Fibroblast of lung (primary cell): ENCODE results near the gene CCDC78. TPM values are rescaled to one million over a fixed set of nuclear protein-coding genes. Genes with fewer than 3 reads are reported as not detected.

Experiments used
- DNase-seq, 2 donors: peaks; one replicate each; pipeline versions ENCODE4 v3.0.0 to v3.0.0-alpha.2; 2010; ENCODE audit warnings: low read depth in 2 of 2
- H2AFZ ChIP-seq: 2 replicates; pipeline ENCODE4 v1.5.1; 2012; ENCODE audit warnings: low read length, control low read depth, inconsistent platforms
- H3K27ac ChIP-seq: 2 replicates; pipeline ENCODE4 v1.5.1; 2011; ENCODE audit warnings: low read length, control low read depth; ENCODE audit not compliant: insufficient read depth
- H3K27me3 ChIP-seq: 2 replicates; pipeline ENCODE4 v1.5.1; 2011; ENCODE audit warnings: mild to moderate bottlenecking, low read length; ENCODE audit not compliant: control insufficient read depth, insufficient read depth
- H3K36me3 ChIP-seq: 2 replicates; pipeline ENCODE4 v1.5.1; 2011; ENCODE audit warnings: low read length; ENCODE audit not compliant: control insufficient read depth, insufficient read depth
- H3K4me1 ChIP-seq: 2 replicates; pipeline ENCODE4 v1.5.1; 2011; ENCODE audit warnings: low read length; ENCODE audit not compliant: control insufficient read depth, insufficient read depth; ENCODE audit errors: extremely low read depth
- H3K4me2 ChIP-seq: 2 replicates; pipeline ENCODE4 v1.5.1; 2011; ENCODE audit warnings: low read length, control low read depth; ENCODE audit not compliant: insufficient read depth; ENCODE audit errors: extremely low read depth
- H3K4me3 ChIP-seq, 4 experiments: fragments of 200-600 bp in 1 of 4; sonication (generic) in 1 of 4; replicated peaks in 1 of 4; 2 replicates each; pipeline ENCODE4 v1.5.1; 2011 to 2016; ENCODE audit warnings: low read length in 4 of 4, low read depth in 3 of 4, mild to moderate bottlenecking in 3 of 4, control low read depth in 2 of 4, inconsistent platforms in 1 of 4, mixed read lengths in 1 of 4; ENCODE audit not compliant: insufficient read depth in 1 of 4; ENCODE audit errors: control extremely low read depth in 1 of 4
- H3K79me2 ChIP-seq: 2 replicates; pipeline ENCODE4 v1.5.1; 2012; ENCODE audit warnings: mild to moderate bottlenecking, low read length, inconsistent platforms; ENCODE audit not compliant: control insufficient read depth, insufficient read depth
- H3K9ac ChIP-seq: 2 replicates; pipeline ENCODE4 v1.5.1; 2011; ENCODE audit warnings: mild to moderate bottlenecking, low read length, control low read depth; ENCODE audit not compliant: insufficient read depth
- H3K9me3 ChIP-seq: 2 replicates; pipeline ENCODE4 v1.5.1; 2012; ENCODE audit warnings: low read depth, low read length; ENCODE audit not compliant: control insufficient read depth, insufficient read depth
- H4K20me1 ChIP-seq: 2 replicates; pipeline ENCODE4 v1.5.1; 2011; ENCODE audit warnings: low read length; ENCODE audit not compliant: control insufficient read depth, insufficient read depth; ENCODE audit errors: extremely low read depth
- EZH2 ChIP-seq: IDR thresholded peaks from 2 replicates; pipeline ENCODE4 v1.5.1; 2012; ENCODE audit warnings: low read length, control low read depth, mild to moderate bottlenecking; ENCODE audit errors: missing control alignments
- polyA plus RNA-seq, 2 donors: library from polyadenylated mRNA; depleted of rRNA in 1 of 2; stranded (reverse) in 1 of 2; unstranded in 1 of 2; fragments of >200 nt; gene quantifications; 2 replicates each; pipeline ENCODE4 v1.2.1, GENCODE V29; 2011 to 2012; ENCODE audit warnings: missing spikeins in 1 of 2
- total RNA-seq: library from RNA; depleted of rRNA; stranded (reverse); fragments of >200 nt; gene quantifications from 2 replicates; pipeline ENCODE4 v1.2.1, GENCODE V29; 2014
- TF ChIP-seq, protein P1 (sequence below), 2 donors: IDR thresholded peaks in 1 of 2; conservative IDR thresholded peaks in 1 of 2; 1 replicate in 1 of 2; 2 replicates in 1 of 2; pipeline ENCODE4 v1.5.1; 2011 to 2012; ENCODE audit warnings: low read length in 2 of 2, control low read depth in 1 of 2, inconsistent platforms in 1 of 2, low read depth in 1 of 2, mild to moderate bottlenecking in 1 of 2

Gene CCDC78
- total and polyA plus RNA-seq, 2 donors (not counting 1 experiment from before 2014, with no cell fraction given) = 0.50 to 1.8 TPM

DNA sequence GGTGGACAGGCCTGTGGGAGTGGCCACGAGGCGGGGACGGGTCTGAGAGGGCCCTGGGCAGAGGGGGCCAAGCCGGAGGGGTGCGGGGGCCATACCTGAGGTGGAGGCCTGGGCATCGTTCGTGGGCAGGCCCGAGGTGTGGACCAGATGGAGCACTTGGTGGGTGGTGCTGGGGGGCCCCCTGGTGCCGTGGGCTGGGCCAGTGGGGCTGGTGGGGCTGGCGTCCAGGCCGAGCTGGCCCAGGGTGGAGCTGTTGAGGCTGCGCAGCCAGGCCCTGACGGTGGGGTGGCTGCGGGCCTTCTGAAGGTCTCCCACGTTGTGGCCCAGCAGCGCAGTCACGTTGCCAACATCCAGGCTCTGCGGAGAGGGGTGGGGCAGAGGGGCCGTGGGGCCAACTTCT is 43.7 kb upstream of the CCDC78 start:
- Histone ChIP-seq H3K9me3 (no peaks in the 10 kb centered on the region), H3K27me3 (no peaks in the 10 kb centered on the region), H2AFZ (no peak overlapping the region), H3K4me1 (no peaks in the 10 kb centered on the region), H3K79me2 (no peaks in the 10 kb centered on the region), H3K4me2 (no peak overlapping the region), H3K27ac (no peak overlapping the region), H3K9ac (no peak overlapping the region), H3K36me3 (no peaks in the 10 kb centered on the region), H4K20me1 (no peaks in the 10 kb centered on the region), H3K4me3 (no peak overlapping the region)
- TF ChIP-seq EZH2 = no peak
- TF ChIP-seq, protein P1, sequence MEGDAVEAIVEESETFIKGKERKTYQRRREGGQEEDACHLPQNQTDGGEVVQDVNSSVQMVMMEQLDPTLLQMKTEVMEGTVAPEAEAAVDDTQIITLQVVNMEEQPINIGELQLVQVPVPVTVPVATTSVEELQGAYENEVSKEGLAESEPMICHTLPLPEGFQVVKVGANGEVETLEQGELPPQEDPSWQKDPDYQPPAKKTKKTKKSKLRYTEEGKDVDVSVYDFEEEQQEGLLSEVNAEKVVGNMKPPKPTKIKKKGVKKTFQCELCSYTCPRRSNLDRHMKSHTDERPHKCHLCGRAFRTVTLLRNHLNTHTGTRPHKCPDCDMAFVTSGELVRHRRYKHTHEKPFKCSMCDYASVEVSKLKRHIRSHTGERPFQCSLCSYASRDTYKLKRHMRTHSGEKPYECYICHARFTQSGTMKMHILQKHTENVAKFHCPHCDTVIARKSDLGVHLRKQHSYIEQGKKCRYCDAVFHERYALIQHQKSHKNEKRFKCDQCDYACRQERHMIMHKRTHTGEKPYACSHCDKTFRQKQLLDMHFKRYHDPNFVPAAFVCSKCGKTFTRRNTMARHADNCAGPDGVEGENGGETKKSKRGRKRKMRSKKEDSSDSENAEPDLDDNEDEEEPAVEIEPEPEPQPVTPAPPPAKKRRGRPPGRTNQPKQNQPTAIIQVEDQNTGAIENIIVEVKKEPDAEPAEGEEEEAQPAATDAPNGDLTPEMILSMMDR (conservative IDR thresholded peaks at IDR 0.05 in 1 of 2, IDR thresholded peaks at IDR 0.05 in 1 of 2; ENCODE audit: low read depth in 1 of 2, low read length in 2 of 2) = no peak
- DNase-seq = no peak

DNA sequence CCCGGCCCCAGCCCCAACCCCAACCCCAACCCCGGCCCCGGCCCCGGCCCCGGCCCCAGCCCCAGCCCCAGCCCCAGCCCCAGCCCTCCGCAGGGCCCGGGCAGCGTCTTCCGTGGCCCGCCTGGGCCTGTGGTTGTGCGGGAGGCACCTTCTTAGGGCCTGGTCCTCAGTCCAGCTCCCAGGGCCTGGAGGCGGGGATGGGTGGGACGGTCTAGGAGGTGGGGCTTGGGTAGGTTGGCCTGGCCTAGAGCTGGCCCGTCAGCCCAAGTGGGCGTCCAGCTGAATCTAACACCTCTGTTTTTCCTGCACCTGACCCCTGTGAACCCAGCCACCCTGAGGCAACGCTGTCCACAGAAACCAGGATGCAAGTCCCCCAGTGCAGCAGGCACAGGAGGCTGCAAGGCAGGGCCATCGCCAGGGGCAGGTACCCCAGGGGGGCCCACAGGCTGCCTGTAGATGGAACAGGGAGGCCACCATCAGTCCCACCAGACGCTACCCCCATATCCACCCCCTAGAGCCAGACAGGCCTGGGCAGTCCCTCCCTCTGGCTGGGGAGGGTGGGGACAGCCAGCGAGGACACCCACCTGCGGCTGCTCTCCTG is 43.0 kb upstream of the CCDC78 start:
- no peak for DNase-seq
- Histone ChIP-seq H3K27me3 (no peaks in the 10 kb centered on the region), H2AFZ (no peak overlapping the region), H4K20me1 (no peaks in the 10 kb centered on the region), H3K79me2 (no peaks in the 10 kb centered on the region), H3K27ac (no peak overlapping the region), H3K4me2 (no peak overlapping the region), H3K4me3 (no peak overlapping the region), H3K4me1 (no peaks in the 10 kb centered on the region), H3K9ac (no peak overlapping the region), H3K9me3 (no peaks in the 10 kb centered on the region), H3K36me3 (no peaks in the 10 kb centered on the region)
- TF ChIP-seq, protein P1 (conservative IDR thresholded peaks at IDR 0.05 in 1 of 2, IDR thresholded peaks at IDR 0.05 in 1 of 2; ENCODE audit: low read depth in 1 of 2, low read length in 2 of 2) = no peak
- TF ChIP-seq EZH2 = no peak

GRCh38 chr16:768428-768827 is 42.2 kb upstream of the CCDC78 start:
- TF ChIP-seq, protein P1 (conservative IDR thresholded peaks at IDR 0.05 in 1 of 2, IDR thresholded peaks at IDR 0.05 in 1 of 2; ENCODE audit: low read depth in 1 of 2, low read length in 2 of 2) = no peak
- no peak for TF ChIP-seq EZH2
- Histone ChIP-seq H3K9ac (no peak overlapping the region), H3K4me2 (no peak overlapping the region)

More at GRCh38 chr16:768428-768827, 42.2 kb upstream of the CCDC78 start:
- H4K20me1 ChIP-seq = no peaks in the 10 kb centered on the region
- H2AFZ ChIP-seq = no peak overlapping the region
- H3K4me1 ChIP-seq = no peaks in the 10 kb centered on the region
- no peaks in the 10 kb centered on the region for H3K9me3 ChIP-seq
- H3K36me3 ChIP-seq = no peaks in the 10 kb centered on the region
- no peaks in the 10 kb centered on the region for H3K27me3 ChIP-seq
- no peaks in the 10 kb centered on the region for H3K79me2 ChIP-seq
- H3K4me3 ChIP-seq = no peak overlapping the region
- no peak for DNase-seq
- H3K27ac ChIP-seq = no peak overlapping the region
